Coronary artery (tissue), 2 donors: ENCODE data around the gene PRKN.

Experiments
- DNase-seq: peaks from one replicate; pipeline ENCODE4 v3.0.0-alpha.2; 2017; ENCODE audit warnings: low spot score
- H3K27ac ChIP-seq, 2 donors: fragments of 200-600 bp; sonication (generic); one replicate each; pipeline ENCODE4 v1.5.1; 2016 to 2019
- H3K4me3 ChIP-seq: fragments of 200-600 bp; sonication (generic); 2 replicates; pipeline ENCODE4 v1.5.1; 2016; ENCODE audit warnings: mild to moderate bottlenecking, moderate library complexity
- TF ChIP-seq, protein P1 (sequence below): fragments of 200-600 bp; sonication (generic); IDR thresholded peaks from one replicate; pipeline ENCODE4 v1.5.1; 2019; ENCODE audit warnings: antibody characterized with exemption

The PRKN gene

DNA sequence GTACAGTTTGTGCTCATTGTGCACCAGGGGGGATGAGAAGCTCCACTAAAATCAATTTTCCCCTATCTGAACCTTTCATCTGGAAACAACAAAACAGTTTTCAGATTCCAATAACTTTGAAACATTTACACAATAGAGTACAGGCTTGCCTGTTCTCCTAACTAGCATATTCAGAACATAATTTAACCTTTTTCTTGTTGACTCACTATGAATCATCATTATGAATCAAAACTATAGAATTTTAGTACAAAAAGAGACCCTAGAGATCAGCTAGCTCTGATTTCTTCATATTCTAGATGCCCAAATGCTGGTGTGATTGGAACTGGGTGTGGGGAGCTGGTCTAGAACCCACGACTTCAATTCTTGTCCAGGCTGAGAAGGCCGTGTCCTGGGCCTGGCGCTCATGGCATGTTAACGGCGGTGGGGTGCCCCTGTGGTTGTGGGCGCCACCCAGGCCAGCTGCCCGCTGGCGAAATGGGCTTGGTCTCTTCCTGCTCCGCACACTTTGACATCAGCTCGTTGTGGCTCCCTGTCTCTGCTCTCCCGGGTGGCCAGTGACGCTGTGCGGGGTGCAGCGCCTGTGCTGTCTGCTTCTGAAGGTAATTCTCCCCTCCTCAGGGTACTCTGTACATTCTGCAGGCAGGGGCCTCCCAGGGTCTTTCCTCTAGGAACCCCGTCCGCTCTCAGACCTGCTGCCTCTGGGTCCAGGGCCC, 1423.8 kb downstream of the PRKN start:
- H3K27ac ChIP-seq = no peak overlapping the region
- no peak for DNase-seq
- TF ChIP-seq, protein P1, sequence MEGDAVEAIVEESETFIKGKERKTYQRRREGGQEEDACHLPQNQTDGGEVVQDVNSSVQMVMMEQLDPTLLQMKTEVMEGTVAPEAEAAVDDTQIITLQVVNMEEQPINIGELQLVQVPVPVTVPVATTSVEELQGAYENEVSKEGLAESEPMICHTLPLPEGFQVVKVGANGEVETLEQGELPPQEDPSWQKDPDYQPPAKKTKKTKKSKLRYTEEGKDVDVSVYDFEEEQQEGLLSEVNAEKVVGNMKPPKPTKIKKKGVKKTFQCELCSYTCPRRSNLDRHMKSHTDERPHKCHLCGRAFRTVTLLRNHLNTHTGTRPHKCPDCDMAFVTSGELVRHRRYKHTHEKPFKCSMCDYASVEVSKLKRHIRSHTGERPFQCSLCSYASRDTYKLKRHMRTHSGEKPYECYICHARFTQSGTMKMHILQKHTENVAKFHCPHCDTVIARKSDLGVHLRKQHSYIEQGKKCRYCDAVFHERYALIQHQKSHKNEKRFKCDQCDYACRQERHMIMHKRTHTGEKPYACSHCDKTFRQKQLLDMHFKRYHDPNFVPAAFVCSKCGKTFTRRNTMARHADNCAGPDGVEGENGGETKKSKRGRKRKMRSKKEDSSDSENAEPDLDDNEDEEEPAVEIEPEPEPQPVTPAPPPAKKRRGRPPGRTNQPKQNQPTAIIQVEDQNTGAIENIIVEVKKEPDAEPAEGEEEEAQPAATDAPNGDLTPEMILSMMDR = no peak
- H3K4me3 ChIP-seq = no peak overlapping the region

DNA sequence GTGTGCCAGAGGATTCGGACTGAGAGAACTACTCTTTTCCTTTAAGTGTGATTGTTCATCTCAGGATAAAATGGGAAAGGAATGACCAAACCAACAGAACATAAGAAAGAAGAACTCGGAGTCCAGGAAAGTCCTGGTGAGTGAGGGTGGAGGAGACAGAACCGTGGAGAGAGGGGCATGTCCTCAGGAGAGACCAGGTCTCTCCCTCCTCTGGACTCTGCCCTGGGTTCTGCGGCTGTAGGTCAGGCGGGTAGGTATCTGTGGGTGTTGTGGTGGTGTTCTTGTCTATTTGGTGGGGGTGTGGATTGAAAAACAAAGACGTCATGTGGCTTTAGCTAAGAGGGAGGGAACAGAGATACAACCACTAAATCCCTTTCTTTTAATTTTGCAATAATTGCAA, 1424.6 kb downstream of the PRKN start:
- Histone ChIP-seq H3K4me3 (no peak overlapping the region), H3K27ac (no peak overlapping the region)
- TF ChIP-seq, protein P1 = no peak
- no peak for DNase-seq

DNA sequence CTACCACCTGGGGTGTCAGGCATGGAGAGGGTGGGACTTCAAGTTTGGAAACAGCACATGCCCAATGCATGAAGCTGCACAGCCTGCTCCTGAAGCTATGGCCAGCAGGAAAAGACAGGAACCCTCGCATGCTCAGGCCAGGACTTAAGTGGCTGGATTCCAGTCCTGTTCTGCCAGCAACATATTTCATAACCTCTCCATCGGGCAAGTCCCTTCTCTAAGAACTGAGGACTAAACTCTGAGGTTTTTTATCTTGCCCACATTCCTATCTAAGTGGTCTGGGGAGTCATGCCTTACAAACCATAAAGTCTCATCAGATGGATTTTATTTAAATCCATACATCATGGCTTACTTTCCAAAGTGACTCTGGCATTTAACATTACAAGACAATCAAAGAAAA, 1426.2 kb downstream of the PRKN start:
- no peak for DNase-seq
- TF ChIP-seq, protein P1 = no peak
- Histone ChIP-seq H3K4me3 (no peak overlapping the region), H3K27ac (no peak overlapping the region)

DNA sequence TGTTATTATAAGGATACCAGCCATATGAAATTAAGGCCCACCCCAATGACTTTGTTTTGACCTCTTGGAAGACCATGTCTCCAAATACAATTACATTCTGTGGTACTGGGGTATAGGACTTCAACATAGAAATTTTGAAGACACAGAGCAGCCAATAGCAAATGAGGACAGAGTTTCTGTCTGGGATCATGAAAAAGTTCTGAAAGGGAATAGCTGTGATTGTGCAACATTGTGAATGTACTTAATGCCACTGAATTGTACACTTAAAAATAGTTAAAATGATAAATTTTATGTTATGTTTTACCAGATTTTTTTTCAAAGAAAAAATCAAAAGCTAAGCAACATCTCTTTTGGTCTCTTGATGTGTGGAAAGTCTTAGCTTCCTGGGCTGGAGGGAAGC, 1426.7 kb downstream of the PRKN start:
- TF ChIP-seq, protein P1 = no peak
- no peak for DNase-seq
- Histone ChIP-seq H3K27ac (no peak overlapping the region), H3K4me3 (no peak overlapping the region)

DNA sequence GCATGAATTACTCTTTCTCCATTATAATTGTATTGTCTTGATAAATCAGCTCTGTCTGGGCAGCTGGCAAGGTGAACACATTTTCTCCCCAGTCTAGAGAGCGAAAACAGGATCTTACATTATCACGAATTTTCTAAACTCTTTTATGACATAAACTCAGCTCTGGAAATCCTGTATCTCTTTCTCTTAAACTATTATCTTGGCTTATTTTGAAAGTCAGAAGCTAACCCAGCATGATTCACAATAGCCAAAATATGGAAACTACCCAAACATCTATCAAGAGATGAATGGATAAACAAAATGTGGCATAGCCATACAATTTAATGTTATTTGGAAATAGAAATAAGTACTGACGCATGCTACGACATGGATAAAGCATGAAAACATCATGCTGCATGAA, 1427.8 kb downstream of the PRKN start:
- TF ChIP-seq, protein P1 = no peak
- H3K4me3 ChIP-seq = no peak overlapping the region
- DNase-seq = no peak
- no peak overlapping the region for H3K27ac ChIP-seq
